Esophagus muscularis mucosa (tissue), 4 donors: Measurements from ENCODE around the gene PAX4. TPM values are rescaled to one million over a fixed set of nuclear protein-coding genes. Genes with fewer than 3 reads are reported as not detected.

Source experiments
- DNase-seq: peaks from one replicate; pipeline ENCODE4 v3.0.0-alpha.2; 2017; ENCODE audit errors: extremely low spot score
- H3K27ac ChIP-seq, 4 donors: fragments of 200-600 bp; sonication (generic); replicated peaks in 1 of 4; 1 replicate in 3 of 4; 2 replicates in 1 of 4; pipeline ENCODE4 v1.5.1; 2016 to 2019; ENCODE audit warnings: mild to moderate bottlenecking in 1 of 4
- H3K27me3 ChIP-seq, 4 donors: fragments of 200-600 bp; sonication (generic); one replicate each; pipeline versions ENCODE4 v1.5.1 to v1.6.0; 2016 to 2019
- H3K36me3 ChIP-seq, 4 donors: fragments of 200-600 bp; sonication (generic); one replicate each; pipeline ENCODE4 v1.5.1; 2016 to 2019
- H3K4me1 ChIP-seq, 4 donors: fragments of 200-600 bp; sonication (generic); one replicate each; pipeline ENCODE4 v1.5.1; 2016 to 2019
- H3K4me3 ChIP-seq, 4 donors: fragments of 200-600 bp; sonication (generic); 1 replicate in 2 of 4; 2 replicates in 2 of 4; pipeline ENCODE4 v1.5.1; 2016 to 2019; ENCODE audit warnings: mild to moderate bottlenecking in 4 of 4, moderate library complexity in 1 of 4
- H3K9me3 ChIP-seq, 4 donors: fragments of 200-600 bp; sonication (generic); 1 replicate in 3 of 4; 2 replicates in 1 of 4; pipeline ENCODE4 v1.5.1; 2016 to 2019
- CTCF ChIP-seq, 3 experiments: fragments of 200-600 bp in 2 of 3; fragments of 450-650 bp in 1 of 3; sonication (generic) in 2 of 3; IDR thresholded peaks; one replicate each; pipeline ENCODE4 v1.5.1; 2017 to 2019; ENCODE audit warnings: antibody characterized with exemption in 3 of 3, mild to moderate bottlenecking in 2 of 3, moderate library complexity in 1 of 3
- EP300 ChIP-seq: sonication (generic); formaldehyde crosslinking; IDR thresholded peaks from one replicate; pipeline ENCODE4 v1.6.1; 2017; ENCODE audit warnings: antibody characterized with exemption
- POLR2A ChIP-seq: fragments of 450-650 bp; IDR thresholded peaks from one replicate; pipeline ENCODE4 v1.6.1; 2017; ENCODE audit warnings: antibody characterized with exemption, moderate library complexity, mild to moderate bottlenecking, low read depth
- POLR2AphosphoS5 ChIP-seq, 2 donors: sonication (generic); formaldehyde crosslinking; IDR thresholded peaks; one replicate each; pipeline ENCODE4 v1.6.1; 2017; ENCODE audit warnings: antibody characterized with exemption in 2 of 2
- WGBS: methylation state at CpG from one replicate; pipeline ENCODE4 v1.1.5; 2018; 5-methylcytosine and 5-hydroxymethylcytosine counted together
- intact Hi-C: fragments of 100-400 bp; cut with DNase I; formaldehyde crosslinking; loops from one replicate; pipeline ENCODE4 v1.15.1; 2023
- total RNA-seq, 4 donors: library from RNA; depleted of rRNA; stranded (reverse); fragments of >200 nt; gene quantifications; one replicate each; pipeline versions ENCODE4 v1.1.0 to v1.2.1, GENCODE V29; 2016

The PAX4 gene
- total RNA-seq, 4 donors from 2014 or later: not detected

DNA sequence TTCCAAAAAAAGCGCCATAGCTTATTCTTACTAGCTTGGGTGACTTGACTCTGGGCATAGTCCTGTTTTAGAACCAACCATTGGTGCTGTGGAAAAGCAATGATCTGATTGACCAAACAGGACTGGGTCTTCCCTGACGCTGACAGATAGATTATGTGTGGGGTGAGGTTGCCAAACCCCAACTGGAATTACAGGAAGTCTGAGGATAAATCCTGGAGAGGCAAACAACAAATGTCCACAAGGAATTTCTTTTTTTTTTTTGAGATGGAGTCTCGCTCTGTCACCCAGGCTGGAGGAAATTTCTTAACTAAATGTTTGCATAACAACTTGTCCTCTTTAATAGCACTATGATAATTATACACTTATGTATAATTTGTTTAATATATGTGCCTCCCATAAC lies 51.7 kb downstream of the PAX4 start:
- H3K4me1 ChIP-seq: no peaks in the 10 kb centered on the region
- H3K27ac ChIP-seq: no peak overlapping the region
- H3K27me3 ChIP-seq: no peaks in the 10 kb centered on the region
- TF ChIP-seq EP300 (no peak), POLR2A (no peak), POLR2AphosphoS5 (IDR thresholded peaks at IDR 0.05) (no peak), CTCF (IDR thresholded peaks at IDR 0.05) (no peak)
- intact Hi-C loops: no loop called here
- no peaks in the 10 kb centered on the region for H3K36me3 ChIP-seq
- no peaks in the 10 kb centered on the region for H3K9me3 ChIP-seq
- 80% methylated on average over 3 of the region's 3 CpGs for WGBS
- DNase-seq: no peak
- H3K4me3 ChIP-seq: no peak overlapping the region

Other genes with a start within 250 kb of the PAX4 start
- 10 to 100 TPM; 24.7 to 35.6 (median 27.9) TPM for gene ZNF800, start 225.4 kb downstream of the PAX4 start, total RNA-seq
- gene GCC1, start 32.5 kb downstream of the PAX4 start, total RNA-seq: 10 to 100 TPM; 11.6 to 17.3 (median 14.7) TPM
- 100 to 1,000 TPM; 117 to 180 (median 147) TPM for gene ARF5, start 29.7 kb downstream of the PAX4 start, total RNA-seq
- 1 to 10 TPM in 3 of 4 donors, under 1 TPM in 1; 0.66 to 4.6 (median 2.5) TPM for gene FSCN3, start 24.4 kb downstream of the PAX4 start, total RNA-seq
- 10 to 100 TPM; 71.4 to 91.2 (median 81.3) TPM for gene SND1, start 34.1 kb upstream of the PAX4 start, total RNA-seq